GM21390 (cell line): Measurements from ENCODE around the gene CYP27A1.
"Not testable (repeated sequence)": the region's sequence is repeated elsewhere in the genome, so short reads cannot be mapped to it uniquely, and the experiment has no call there.

Experiments
- ATAC-seq: cut with Tn5 transposase; IDR thresholded peaks from one replicate; pipeline ENCODE4 v1.9.1; 2021; ENCODE audit not compliant: unreplicated experiment

Gene CYP27A1

DNA sequence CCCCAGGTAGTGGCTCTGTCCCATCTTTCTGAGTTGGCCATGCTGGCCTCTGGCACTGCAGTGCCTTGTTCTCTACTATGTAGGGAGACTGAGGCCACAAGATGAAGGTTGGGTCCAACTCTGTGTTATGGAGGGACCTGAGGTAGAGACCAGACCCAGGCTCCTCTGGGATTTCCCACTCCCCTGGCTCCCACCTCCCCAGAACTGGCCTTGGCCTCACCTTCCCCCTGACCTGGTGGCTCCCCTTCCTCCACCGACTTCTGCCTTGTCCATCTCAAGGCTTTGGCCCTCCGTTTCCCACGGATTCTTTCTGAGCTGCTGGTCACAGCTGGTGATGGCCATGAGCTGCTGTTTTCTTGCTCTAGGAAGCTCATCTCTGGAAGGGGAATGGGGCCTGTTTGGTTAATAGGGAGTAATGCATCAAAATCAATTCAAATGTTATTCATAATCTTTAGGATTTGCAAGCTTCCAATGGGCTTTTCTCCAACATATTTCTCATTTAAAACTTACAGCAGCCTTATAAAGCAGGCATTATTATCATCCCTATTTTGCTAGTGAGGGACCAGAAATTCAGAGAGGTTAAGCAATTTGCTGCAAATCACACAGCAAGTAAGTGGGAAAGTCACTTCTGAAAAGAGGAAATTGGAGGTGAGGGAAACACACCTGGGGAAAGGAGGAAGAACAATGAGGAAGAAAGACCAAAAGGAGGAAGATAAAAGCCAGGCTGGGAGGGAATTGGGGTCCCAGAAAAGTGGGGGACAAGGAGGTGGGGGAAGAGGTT is 48.8 kb downstream of the CYP27A1 start:
- no peak for ATAC-seq

GRCh38 chr2:218831378-218831990 is 49.5 kb downstream of the CYP27A1 start, which contains the start of gene PRKAG3:
TSS of gene PRKAG3 (minus strand) at chr2:218831803.
- no peak for ATAC-seq

GRCh38 chr2:218832081-218832480 is 50.1 kb downstream of the CYP27A1 start:
- no peak for ATAC-seq

DNA sequence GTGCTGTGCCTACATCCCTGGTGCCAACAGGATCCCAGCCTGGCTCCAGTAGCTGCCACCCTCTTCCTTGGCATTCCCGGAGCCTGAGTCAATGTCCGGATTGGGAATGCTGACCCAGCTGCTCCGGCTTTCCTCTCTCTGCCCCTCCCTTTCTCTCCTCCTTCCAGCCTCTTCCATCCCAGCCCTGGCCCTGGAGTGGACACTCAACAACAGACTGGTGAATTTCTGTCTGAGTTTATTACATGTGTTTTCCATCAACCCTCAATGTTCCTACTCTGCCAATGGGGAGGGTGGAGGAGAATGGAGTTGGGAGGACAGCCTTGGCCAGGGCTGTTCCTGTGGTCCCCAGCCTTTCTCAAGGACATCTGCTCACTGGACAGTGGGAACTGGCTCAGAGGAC is 50.6 kb downstream of the CYP27A1 start:
- ATAC-seq = no peak

DNA sequence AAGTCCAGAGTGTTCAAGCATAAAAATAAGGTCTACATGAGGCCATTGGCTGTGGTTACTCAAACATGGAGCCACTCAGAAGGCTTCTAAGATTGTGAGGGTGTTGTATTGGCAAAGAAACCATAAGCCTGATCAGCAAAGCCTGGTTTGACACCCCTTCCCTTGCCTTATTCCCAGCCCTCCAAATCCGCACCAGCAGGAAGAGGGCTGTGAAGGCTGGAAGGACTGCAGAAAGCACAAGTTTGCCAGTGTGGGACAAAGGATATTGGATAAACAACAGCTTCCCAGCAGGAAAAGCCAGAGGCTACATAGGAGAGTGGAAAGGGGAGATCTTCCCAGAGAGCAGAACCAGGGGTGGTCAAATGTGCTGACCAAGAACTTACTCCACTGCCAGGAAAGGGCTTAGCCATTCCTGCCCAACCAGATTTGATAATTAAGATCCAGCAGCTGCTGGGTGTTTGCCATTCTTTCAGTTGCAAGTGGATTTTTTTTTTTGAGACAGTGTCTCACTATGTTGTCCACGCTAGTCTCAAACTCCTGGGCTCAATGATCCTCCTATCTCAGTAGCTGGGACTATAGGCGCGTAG is 51.2 kb downstream of the CYP27A1 start:
- no peak for ATAC-seq

DNA sequence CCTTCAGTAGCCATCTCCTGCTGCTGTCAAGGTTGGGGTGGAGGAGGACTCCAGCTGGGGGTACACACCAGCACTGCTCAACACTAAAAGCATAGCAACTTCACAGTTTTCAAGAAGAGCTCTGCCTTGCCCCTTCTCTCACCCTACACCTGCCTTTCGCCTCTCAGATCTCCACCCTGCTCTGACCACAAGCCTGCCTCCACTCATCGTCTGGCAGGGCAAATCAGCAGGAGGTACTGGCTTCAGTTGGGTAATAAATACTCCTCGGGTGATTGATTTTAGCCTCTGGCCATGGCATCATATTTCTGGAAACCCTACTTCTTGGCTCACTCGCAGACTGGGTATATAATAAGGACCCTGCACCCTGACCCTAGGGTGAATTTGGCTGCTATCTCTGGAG is 52.7 kb downstream of the CYP27A1 start:
- no peak for ATAC-seq

DNA sequence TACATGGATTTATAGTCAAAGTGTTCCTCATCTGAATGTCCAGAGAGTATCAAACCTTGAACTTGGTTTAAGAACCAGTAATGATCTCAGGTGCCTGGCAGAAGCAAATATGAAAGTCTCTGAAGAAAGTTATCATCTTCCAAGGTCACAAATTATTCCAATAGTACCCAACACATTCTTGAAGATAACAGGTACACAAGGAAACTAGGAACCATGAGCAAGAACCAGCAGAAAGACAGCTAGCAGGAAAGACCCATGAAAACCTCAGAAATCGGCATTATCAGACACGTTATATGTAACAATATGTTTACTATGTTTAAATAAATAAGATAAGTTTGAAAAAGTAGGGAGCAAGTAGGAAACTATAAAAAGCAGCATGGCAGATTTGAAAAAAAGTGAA is 55.5 kb downstream of the CYP27A1 start:
- no peak for ATAC-seq

DNA sequence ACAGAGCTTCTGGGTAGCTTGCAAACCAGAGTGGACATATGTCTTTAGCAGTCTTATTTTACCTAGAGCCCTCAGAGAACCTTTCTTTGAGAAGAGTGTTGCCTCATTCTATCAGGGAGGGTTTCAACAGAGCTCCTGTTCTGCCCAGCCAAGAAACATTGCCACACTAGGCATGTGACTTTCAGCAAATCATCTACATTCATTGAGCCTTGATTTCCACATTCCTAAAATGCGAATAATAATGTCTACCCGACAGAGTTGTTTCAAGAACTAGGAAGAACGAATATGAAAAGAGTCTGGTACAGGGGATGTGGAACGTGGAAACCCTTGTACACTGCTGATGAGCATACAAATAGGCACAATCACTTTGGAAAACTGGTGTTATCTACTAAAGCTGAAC is 57.5 kb downstream of the CYP27A1 start:
- ATAC-seq = no peak

- no peak for ATAC-seq
These were observed 57.9 kb downstream of the CYP27A1 start for GRCh38 chr2:218839888-218840287.

DNA sequence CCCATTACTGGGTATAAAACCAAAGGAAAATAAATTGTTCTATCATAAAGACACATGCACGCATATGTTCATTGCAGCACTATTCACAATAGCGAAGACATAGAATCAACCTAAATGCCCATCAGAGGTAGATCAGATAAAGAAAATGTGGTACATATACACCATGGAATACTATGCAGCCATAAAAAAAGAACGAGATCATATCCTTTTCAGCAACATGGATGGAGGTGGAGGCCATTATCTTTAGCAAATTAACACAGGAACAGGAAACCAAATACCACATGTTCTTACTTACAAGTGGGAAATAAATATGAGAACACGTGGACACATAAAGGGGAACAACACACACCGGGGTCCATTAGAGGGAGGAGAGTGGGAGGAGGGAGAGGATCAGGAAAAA is 62.4 kb downstream of the CYP27A1 start:
- not testable (repeated sequence) for ATAC-seq

- not testable (repeated sequence) for ATAC-seq
These were observed 65.0 kb downstream of the CYP27A1 start for GRCh38 chr2:218846963-218847362.

GRCh38 chr2:218849721-218850120 is 67.8 kb downstream of the CYP27A1 start:
- ATAC-seq = no peak

DNA sequence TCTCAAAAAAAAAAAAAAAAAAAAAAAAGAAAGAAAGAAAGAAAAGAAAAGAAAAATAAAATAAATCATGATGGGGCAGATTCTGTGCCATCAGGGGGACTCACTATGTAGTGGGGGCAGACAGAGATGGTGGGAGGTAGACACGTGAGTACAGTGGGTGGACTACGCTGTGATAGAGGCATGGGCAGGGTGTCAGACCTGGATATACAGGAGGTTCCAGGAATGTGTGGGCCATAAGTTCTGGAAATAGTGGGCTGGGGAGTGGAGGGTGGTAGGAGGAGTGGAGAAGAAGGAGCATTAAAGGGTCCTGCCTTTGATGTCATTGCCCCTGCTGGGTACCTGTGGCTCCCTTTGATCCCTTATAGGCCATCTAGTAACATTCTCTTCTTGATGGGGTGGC is 68.8 kb downstream of the CYP27A1 start:
- ATAC-seq = no peak

GRCh38 chr2:218851286-218851685 is 69.3 kb downstream of the CYP27A1 start:
- no peak for ATAC-seq

GRCh38 chr2:218852911-218853667 is 71.1 kb downstream of the CYP27A1 start:
- no peak for ATAC-seq

DNA sequence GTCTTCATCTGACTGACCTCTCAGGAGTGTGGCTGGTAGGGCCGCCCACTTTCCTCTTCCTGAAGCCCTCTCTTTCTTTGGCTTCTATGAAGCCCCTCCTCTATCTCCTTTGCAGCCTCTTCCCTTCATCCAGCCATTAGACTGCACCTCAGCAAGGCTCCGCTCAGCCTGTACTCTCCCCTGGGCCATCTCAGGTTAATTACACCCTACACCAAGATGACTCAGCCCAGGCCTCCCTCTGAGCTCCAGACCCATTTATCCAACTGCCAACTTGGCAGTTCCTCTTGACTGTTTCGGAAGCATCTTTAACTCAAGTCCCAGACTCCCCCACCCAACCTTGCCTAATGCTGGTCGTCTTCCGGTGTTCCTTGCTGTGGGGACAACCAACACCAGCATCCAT is 71.8 kb downstream of the CYP27A1 start:
- ATAC-seq = no peak

GRCh38 chr2:218854860-218855259 is 72.9 kb downstream of the CYP27A1 start:
- ATAC-seq = no peak

DNA sequence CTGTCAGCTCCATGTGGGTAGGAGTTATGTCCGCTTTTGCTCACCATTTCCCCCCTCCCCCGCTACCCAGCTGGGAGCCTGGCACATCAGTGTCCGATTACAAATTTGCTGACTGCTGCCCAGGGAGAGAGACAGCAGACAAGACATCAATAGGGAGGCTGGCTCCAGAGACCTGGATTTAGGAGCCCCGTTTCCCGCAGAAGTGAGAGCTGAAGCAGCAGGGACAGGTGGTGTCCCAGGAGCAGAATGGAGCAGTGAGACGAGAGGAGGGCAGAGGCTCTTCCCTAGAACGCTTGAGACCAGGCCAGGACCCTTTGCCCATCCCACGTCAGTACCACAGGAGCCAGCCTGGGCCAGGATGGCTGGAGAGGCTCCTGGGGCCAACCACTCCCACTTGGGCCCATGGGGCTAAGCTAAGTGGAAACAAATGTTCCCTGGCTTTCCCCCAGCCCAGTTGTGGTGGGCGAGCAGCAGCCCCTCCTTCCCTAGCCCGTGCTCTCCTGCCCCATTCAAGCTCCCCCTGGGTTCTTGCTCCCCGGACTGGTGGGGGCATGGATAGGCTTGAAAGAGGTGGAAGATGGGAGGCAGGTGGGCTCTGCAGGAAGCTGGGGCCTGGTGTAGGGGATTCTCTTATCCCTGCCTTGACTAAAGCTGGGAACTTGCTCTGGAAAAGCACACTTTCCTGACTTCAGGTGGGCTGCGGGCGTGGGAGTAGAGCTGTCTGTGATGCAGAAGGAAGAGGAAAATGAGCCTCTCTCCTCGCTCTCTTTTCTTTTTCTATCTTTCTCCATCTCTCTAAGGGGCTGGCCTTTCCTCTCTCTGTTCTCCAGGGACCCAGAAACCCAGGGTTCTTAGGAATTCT is 73.6 kb downstream of the CYP27A1 start:
- no peak for ATAC-seq

- ATAC-seq = no peak
These were observed 74.4 kb downstream of the CYP27A1 start for GRCh38 chr2:218856167-218856895.

DNA sequence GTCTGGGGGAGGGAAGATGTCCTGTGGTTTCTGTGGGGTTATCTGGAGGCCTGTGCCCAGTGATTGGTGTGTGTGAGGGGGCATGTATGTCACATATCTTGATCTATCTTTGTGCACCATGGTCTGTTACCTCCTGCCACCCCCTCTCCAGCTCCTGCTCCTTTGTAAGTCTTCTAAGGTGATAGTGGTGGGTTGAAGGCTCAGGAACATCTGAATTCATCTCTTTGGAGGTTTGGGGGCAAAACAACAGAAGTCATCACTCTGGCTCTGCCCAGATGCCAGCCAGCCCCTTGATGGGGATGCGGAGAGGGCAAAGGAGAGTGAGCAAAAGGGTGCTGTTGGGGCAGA is 74.9 kb downstream of the CYP27A1 start:
- no peak for ATAC-seq
